Ammon's horn (tissue), 1 donor: Measurements from ENCODE around the gene INSIG2.

Experiments used
- DNase-seq: peaks from one replicate; pipeline ENCODE4 v3.0.0-alpha.2; 2016; ENCODE audit warnings: low spot score

The INSIG2 gene

DNA sequence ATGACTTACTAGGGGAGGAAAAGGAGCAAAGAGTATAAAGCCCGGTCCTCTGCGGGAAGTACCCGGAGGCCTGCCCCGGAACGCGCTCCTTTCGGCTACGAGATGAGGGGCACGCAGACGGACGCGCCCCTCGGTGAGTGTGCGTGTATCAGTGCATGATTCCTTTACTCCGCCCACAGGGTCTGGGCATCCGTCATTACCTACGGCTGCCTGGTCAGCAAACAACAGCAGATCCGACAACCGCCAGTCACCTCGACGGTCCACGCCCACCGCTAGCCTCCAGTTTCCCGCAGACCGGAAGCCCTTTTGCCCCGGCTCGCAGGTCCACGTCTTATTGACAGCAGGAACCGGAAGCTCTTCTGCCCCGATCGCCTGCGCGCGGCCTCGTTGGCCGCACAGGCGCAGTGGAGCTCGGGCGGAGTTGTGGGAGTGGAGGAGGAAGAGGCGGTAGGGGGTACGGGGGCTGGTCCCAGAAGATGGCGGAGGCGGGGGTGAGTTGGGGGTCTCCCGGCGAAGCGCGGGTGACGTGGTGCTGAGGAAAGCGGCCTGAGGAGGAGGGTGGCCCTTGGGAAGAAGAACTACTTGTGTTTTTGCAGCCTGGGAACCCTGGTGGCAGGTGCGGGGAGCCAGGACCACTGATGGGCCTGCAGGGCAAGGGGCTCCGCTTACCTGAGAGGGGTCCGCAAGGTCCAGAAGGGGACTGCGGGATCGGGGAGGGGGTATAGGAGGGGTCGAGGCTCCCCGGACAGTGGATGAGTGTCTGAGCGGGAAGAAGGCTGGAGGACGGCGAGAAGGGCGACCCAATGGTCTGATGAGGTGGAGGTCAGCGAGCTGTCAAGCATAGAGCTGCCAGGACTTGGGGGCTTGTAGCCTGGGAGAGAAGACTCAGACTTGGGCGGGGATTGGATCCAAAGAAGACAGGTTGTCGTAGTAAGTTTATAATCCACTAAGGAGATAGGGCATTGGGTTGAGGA, at the start of gene INSIG2:
Gene INSIG2, plus strand, starts transcription at position 421 of the 974 bp plus-strand sequence. CDS start 8,086 bp downstream, outside the sequence.
- DNase-seq, result peak; percentile 96

DNA sequence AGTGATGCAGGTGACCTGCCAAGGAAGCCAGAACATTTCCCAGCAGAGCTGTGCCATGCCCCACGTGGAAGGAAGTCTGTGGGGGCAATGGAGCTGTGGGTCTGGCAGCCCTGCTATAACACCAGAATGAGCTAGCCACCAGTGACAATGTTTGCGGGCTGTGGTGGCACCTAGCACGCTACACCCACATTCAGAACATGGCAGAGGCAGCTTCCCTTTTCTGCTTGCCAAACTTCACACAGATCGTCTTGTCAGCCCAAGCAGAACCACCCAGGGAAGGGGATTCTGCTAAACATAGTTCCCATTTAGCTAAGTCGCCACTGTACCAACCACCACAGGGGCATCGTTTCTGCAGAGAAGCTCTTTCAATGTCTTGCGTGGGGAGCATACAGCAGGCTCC, 47.4 kb upstream of the INSIG2 start:
- DNase-seq, result peak; percentile 27

GRCh38 chr2:118044103-118044716, 44.1 kb upstream of the INSIG2 start:
- DNase-seq, result no peak

GRCh38 chr2:118044854-118045253, 43.4 kb upstream of the INSIG2 start:
- DNase-seq, result no peak

- no peak for DNase-seq
These were observed 43.0 kb upstream of the INSIG2 start for GRCh38 chr2:118045286-118045685.

- peak; percentile 58 for DNase-seq
These were observed 41.5 kb upstream of the INSIG2 start for GRCh38 chr2:118046634-118047210.

- DNase-seq, result no peak
These were observed 40.9 kb upstream of the INSIG2 start for GRCh38 chr2:118047380-118047826.

DNA sequence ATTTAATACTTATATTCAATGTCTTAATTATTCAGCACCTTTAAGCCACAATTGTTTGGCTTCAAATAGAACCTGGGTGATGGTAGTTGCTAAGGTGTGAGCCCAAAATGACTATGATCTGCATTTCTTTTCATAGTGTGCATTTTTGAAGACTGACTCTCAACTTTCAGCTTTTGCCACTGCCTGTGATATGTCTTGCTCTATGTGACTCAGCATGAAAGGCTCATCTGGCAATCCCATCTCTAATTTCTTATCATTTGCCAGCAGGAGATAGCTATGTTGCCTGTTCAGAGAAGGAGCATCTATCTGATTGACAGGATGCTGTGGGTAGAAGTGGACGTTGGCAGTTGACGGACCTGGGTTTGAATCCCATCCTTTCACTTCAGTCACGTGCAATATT, 39.9 kb upstream of the INSIG2 start:
- no peak for DNase-seq

DNA sequence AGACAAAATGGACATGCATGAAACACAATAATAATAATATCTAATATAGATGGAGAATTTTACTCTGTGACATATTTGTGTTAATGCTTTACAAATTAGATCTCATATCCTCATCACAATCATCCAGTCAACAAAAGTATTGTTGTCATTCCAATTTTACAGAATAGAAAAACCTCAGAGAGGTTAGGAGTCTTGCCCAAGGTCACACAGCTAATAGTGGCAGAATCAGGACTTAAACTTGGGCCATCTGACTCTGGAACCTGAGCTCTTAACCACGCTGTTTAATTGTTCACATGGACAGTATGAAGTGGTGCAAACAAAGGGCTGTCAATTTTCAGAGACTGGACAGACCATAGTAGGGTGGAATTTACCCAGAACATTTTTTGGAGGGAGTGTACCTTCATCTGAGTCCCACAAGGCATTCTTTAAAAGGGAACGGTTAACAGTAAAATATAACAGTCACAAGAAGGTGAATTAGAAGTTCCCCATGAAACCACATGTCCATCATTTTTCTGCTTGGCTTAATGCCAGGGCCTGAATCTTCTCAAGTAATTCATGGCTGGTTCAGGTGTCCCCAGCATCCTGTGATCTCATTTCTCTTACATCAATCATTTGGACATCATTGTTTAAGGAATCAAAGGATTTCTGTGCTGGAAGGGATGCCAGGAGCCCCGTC, 39.0 kb upstream of the INSIG2 start:
- DNase-seq, result no peak

DNA sequence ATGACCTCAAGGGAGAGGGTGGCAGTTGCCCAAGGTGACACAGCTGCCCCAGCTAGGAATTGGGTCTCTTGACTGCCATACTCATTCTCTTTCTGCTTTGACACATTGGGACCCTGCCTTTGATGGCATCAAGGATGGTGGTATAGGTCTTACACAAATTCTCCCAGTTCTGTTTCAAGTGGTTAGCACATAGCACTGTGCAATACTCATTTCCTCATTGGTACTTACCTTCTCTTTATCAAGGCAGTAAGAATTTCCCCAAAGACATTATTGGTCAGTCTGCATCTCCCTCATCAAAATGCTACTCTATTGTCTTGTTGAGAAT, 38.5 kb upstream of the INSIG2 start:
- DNase-seq, result no peak

- no peak for DNase-seq
These were observed 37.9 kb upstream of the INSIG2 start for GRCh38 chr2:118050386-118050785.

- no peak for DNase-seq
These were observed 37.3 kb upstream of the INSIG2 start for GRCh38 chr2:118050974-118051373.

GRCh38 chr2:118051826-118052358, 36.4 kb upstream of the INSIG2 start:
- no peak for DNase-seq

GRCh38 chr2:118052474-118052873, 35.8 kb upstream of the INSIG2 start:
- no peak for DNase-seq

DNA sequence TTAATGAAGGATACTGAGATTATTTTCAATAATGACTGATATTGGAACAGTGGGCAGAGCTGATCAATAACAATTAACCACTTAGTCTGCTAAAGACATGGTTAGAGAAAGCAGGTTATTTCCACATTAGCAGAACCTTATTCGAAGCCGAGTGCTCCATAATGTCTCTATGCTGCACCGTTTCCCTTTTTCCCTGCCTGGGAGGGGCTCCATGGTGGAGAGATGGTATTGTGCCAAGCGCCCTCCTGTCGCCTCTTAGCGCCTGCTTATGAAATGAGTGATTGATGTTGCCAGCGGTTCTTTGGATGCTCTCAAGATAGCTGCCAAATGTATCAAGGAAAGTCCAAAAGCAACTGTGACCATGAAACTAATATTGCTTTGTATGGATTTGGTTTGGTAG, 34.6 kb upstream of the INSIG2 start:
- no peak for DNase-seq

GRCh38 chr2:118054213-118055008, 33.9 kb upstream of the INSIG2 start:
- no peak for DNase-seq

- DNase-seq, result no peak
These were observed 32.6 kb upstream of the INSIG2 start for GRCh38 chr2:118055512-118056164.

- DNase-seq, result peak; percentile 70
These were observed 32.1 kb upstream of the INSIG2 start for GRCh38 chr2:118056165-118056534.

DNA sequence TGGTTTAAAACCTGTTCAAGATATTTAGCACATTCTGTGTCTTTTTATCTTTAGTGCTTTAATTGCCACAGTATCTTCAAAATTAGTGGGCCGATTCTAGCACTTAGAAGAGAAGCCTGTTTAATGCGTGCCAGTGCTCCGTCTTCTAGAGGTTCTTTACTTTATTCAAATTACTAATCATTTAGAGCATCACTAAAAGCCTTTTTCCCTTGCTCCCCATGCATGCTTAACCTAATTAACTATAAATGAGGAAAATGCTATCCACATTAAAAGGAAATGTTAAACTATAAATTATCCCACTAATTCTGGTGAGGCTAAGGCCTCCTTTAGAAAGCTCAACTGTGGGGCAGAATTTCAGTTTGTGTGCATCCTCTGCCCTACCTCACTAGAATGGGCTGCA, 31.5 kb upstream of the INSIG2 start:
- no peak for DNase-seq

DNA sequence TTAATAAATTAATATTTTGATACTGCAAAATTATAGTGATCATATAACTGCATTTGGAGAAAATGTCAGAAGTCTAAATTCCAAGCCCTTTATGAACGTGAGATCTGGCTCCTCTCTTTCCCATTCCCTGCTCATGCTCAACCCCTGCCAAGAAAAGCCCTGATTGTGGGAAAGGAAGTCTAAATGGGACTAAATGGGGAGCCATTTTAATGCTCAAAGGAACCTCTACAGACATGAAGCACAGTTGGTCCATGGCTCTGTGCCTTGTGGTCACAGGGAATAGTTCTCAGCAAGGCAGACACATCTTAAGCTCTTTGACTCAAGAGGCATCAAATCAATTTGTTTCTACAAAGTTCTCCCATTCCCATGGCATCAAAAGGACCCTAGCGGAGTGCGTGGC, 29.3 kb upstream of the INSIG2 start:
- DNase-seq, result no peak
